ENCODE measurements around the gene PRR36. TPM values are rescaled to one million over a fixed set of nuclear protein-coding genes. Genes with fewer than 3 reads are reported as not detected.
A peak's percentile ranks its signal among the peaks of the same experiment; 100 is the strongest.
"Not testable (repeated sequence)": the region's sequence is repeated elsewhere in the genome, so short reads cannot be mapped to it uniquely, and the experiment has no call there.

Gene PRR36
- total RNA-seq, 1 experiment from 2014 or later = 12.9 TPM

DNA sequence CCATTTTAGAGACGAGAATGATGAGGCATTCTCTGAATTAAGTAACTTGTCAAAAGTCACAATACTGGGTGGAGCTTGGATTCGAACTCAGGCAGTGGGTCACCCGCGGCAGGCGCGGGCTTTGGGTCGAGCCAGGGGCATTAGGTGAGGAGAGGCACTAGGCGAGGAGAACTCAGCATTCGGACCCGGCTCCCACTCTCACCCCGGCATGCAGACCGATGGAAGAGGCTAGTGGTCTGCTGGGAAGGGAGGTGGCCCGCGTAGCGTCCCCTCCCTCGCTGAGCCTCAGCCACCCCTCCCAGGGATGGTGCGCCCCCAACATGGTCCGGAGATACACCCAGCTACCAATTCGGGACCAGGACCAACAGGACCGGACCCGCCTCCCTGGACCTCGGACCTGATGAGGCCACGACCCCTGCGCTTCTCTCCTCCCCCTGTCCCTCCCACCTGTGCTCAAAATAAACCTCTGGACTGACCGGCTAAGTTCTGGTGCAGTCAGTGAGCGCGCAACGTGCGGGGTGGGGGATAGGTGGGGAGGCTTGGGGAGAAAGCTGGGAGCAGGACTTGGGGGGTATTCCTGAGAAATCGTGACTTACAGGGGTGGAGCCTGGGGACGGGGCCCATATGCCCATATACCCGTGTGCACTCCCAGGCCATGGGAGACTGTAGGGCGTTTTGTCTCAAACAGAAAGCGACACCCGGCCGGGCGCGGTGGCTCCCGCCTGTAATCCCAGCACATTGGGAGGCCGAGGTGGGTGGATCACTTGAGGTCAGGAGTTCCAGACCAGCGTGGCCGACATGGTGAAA is 44.6 kb upstream of the PRR36 start:
- Histone ChIP-seq H3K79me2 (ENCODE audit: low read depth) (0 out of 2 replicates have a peak, but pooled peaks cover 5% of the 10 kb centered on the region), H3K27ac (no peak overlapping the region), H3K9me2 (ENCODE audit: insufficient read depth) (no peaks in the 10 kb centered on the region), H3K27me3 (ENCODE audit: insufficient read depth, low read depth) (peaks cover 19% of the 10 kb centered on the region), H2AFZ (no peak overlapping the region), H3F3A (ENCODE audit: insufficient read depth, low read depth) (peaks cover 48% of the 10 kb centered on the region), H4K20me1 (ENCODE audit: insufficient read depth) (peaks cover 7% of the 10 kb centered on the region; the same call in 1 of the 2 replicates), H3K4me3 (peak overlapping the region; percentile 77; the same call in 1 of the 2 replicates), H3K4me1 (replicated peaks; ENCODE audit: insufficient read depth) (peaks cover 23% of the 10 kb centered on the region), H3K36me3 (ENCODE audit: low read depth) (no peaks in the 10 kb centered on the region), H3K4me2 (peak overlapping the region; percentile 98), H3K9me3 (ENCODE audit: insufficient read depth, low read depth) (no peaks in the 10 kb centered on the region)
- ChIA-PET POLR2A (ENCODE audit: unreplicated experiment) (interaction anchor here (0.5 to 1.4 kb wide), 3 partner anchors 15 to 336 kb away, joined by 3 to 8 read pairs (median 4); partner anchors contain the start of gene MAP2K7), CTCF (no interaction called here)
- intact Hi-C loops (cut with micrococcal nuclease; ENCODE audit: unreplicated experiment) = no loop called here
- no TSS peak for BruUV-seq (replicated peaks)
- TF ChIP-seq, protein P1, sequence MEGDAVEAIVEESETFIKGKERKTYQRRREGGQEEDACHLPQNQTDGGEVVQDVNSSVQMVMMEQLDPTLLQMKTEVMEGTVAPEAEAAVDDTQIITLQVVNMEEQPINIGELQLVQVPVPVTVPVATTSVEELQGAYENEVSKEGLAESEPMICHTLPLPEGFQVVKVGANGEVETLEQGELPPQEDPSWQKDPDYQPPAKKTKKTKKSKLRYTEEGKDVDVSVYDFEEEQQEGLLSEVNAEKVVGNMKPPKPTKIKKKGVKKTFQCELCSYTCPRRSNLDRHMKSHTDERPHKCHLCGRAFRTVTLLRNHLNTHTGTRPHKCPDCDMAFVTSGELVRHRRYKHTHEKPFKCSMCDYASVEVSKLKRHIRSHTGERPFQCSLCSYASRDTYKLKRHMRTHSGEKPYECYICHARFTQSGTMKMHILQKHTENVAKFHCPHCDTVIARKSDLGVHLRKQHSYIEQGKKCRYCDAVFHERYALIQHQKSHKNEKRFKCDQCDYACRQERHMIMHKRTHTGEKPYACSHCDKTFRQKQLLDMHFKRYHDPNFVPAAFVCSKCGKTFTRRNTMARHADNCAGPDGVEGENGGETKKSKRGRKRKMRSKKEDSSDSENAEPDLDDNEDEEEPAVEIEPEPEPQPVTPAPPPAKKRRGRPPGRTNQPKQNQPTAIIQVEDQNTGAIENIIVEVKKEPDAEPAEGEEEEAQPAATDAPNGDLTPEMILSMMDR (conservative IDR thresholded peaks at IDR 0.05) = no peak
- TF ChIP-seq EZH2 (IDR thresholded peaks at IDR 0.05; ENCODE audit: low read depth) = no peak
- DNase-seq = no peak

DNA sequence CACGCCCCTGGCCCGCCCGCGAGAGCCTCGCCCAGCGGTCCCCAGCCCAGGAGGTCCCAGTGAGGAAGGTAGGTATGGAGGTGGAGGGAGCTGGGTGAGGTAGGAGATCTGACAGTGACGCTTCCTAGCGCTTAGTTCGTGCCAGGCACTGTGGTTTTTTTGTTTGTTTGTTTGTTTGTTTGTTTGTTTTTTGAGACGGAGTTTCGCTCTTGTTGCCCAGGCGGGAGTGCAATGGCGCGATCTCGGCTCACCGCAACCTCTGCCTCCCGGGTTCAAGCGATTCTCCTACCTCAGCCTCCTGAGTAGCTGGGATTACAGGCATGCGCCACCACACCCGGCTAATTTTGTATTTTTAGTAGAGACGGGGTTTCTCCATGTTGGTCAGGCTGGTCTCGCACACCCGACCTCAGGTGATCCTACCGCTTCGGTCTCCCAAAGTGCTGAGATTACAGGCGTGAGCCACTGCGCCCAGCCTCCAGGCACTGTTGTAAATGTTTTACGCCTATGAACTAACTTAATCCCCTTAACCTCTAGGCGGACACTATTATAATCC is 43.9 kb upstream of the PRR36 start:
- H3K27ac ChIP-seq; H3K9me2 ChIP-seq (ENCODE audit: insufficient read depth); intact Hi-C loops (cut with micrococcal nuclease; ENCODE audit: unreplicated experiment); H3K36me3 ChIP-seq (ENCODE audit: low read depth); H3K9me3 ChIP-seq (ENCODE audit: insufficient read depth, low read depth); BruUV-seq (replicated peaks); DNase-seq; H3K79me2 ChIP-seq (ENCODE audit: low read depth): not testable (repeated sequence)
- POLR2A ChIA-PET (ENCODE audit: unreplicated experiment) = interaction anchor here (0.5 to 0.6 kb wide), 2 partner anchors 202 to 335 kb away, joined by 3 to 4 read pairs; no protein-coding TSS in a partner anchor
- Histone ChIP-seq H3K4me1 (replicated peaks; ENCODE audit: insufficient read depth) (peaks cover 23% of the 10 kb centered on the region), H3K4me2 (peak overlapping the region; percentile 88), H3F3A (ENCODE audit: insufficient read depth, low read depth) (peaks cover 48% of the 10 kb centered on the region), H4K20me1 (ENCODE audit: insufficient read depth) (peaks cover 11% of the 10 kb centered on the region; the same call in 1 of the 2 replicates), H3K4me3 (peak overlapping the region; percentile 63), H2AFZ (peak overlapping the region; percentile 75; the same call in 1 of the 2 replicates), H3K27me3 (ENCODE audit: insufficient read depth, low read depth) (peaks cover 19% of the 10 kb centered on the region)
- CTCF ChIA-PET = interaction anchor here (0.6 to 0.8 kb wide), 2 partner anchors 26 to 288 kb away, joined by 3 to 4 read pairs; partner anchors contain the start of gene PET100

DNA sequence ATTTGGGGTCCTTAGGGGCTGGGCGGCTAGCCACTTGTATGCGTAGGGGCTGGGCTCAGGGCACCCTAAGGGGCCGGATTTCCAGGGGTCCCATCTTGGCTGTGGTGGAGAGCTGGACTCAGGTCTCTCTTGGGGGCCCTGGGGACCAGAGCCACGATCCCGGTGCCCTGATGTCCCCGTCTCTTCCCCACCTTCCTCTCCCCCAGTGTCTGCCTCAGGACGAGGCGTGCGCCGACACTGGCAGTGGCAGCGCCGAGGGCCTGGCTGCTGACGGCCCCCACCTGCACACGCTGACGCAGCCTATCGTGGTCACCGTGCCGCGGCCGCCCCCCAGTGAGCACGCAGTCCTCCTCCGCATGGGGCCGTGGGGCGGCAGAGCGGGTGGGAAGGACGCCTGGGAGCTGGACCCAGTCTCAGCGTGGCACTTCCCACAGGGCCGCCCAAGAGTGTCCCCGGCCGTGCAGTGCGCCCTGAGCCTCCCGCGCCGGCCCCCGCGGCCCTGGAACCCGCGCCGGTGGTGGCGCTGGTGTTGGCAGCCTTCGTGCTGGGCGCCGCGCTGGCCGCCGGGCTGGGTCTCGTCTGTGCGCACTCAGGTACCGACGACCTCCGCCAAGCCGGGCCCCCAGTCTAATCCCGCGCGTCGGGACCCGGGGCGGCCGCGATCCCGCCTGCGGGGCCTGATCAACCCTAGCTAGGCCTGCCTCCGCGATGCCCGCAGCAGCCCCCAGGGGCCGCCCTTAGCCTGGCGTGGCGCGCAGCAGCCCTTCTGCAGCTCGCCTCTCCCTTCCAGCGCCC is 43.3 kb upstream of the PRR36 start:
- peak overlapping the region; percentile 88 for H3K4me2 ChIP-seq
- DNase-seq = peak in 1 of 2 experiments; percentile 60
- peaks cover 19% of the 10 kb centered on the region for H3K27me3 ChIP-seq (ENCODE audit: insufficient read depth, low read depth)
- no peaks in the 10 kb centered on the region for H3K9me2 ChIP-seq (ENCODE audit: insufficient read depth)
- no TSS peak for BruUV-seq (replicated peaks)
- peaks cover 15% of the 10 kb centered on the region; the same call in 1 of the 2 replicates for H4K20me1 ChIP-seq (ENCODE audit: insufficient read depth)
- H3K79me2 ChIP-seq (ENCODE audit: low read depth) = no peaks in the 10 kb centered on the region
- H3F3A ChIP-seq (ENCODE audit: insufficient read depth, low read depth) = peaks cover 47% of the 10 kb centered on the region
- TF ChIP-seq EZH2 (IDR thresholded peaks at IDR 0.05; ENCODE audit: low read depth) = 0 out of 2 replicates have a peak, but pooled peaks have one; percentile 20
- TF ChIP-seq, protein P1 (conservative IDR thresholded peaks at IDR 0.05) = peak; percentile 55; the same call in 1 of the 2 replicates
- no peaks in the 10 kb centered on the region for H3K9me3 ChIP-seq (ENCODE audit: insufficient read depth, low read depth)
- peak overlapping the region; percentile 63 for H3K4me3 ChIP-seq
- H2AFZ ChIP-seq = peak overlapping the region; percentile 75
- CTCF ChIA-PET = interaction anchor here (0.6 to 0.8 kb wide), 3 partner anchors 27 to 332 kb away, joined by 3 to 4 read pairs (median 3); partner anchors contain the start of gene PET100
- intact Hi-C loops (cut with micrococcal nuclease; ENCODE audit: unreplicated experiment) = no loop called here
- POLR2A ChIA-PET (ENCODE audit: unreplicated experiment) = interaction anchor here (0.6 kb wide), 1 partner anchor 203 kb away, joined by 3 read pairs; no protein-coding TSS in a partner anchor
- no peak overlapping the region for H3K27ac ChIP-seq
- peaks cover 23% of the 10 kb centered on the region for H3K4me1 ChIP-seq (replicated peaks; ENCODE audit: insufficient read depth)
- H3K36me3 ChIP-seq (ENCODE audit: low read depth) = no peaks in the 10 kb centered on the region
